Activated CD8-positive, alpha-beta memory T cell treated with anti-CD3 and anti-CD28 coated beads, Interleukin-2, amount 50 U/mL, for 48 hours (primary cell): ENCODE data around the gene ZNF652.

Source experiments
- DNase-seq: peaks from one replicate; pipeline ENCODE4 v3.0.0-alpha.2; 2020

The ZNF652 gene

DNA sequence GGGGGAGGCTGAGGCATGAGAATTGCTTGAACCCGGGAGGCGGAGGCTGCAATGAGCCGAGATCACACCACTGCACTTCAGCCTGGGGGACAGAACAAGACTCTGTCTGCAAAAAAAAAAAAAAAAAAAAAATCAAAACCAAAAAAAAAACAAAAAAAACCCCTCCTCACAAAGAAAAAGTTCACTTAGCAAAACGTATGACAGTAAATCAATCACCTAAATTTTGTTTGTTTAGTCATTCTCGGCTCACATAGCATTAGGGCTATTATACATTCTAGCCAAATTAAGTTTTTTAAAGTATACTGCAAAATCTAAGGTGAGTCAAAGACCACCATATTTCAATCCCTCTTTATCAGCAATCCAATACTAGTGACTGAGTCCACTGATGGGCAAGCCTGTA is 5.7 kb downstream of the ZNF652 start:
- DNase-seq, result no peak

DNA sequence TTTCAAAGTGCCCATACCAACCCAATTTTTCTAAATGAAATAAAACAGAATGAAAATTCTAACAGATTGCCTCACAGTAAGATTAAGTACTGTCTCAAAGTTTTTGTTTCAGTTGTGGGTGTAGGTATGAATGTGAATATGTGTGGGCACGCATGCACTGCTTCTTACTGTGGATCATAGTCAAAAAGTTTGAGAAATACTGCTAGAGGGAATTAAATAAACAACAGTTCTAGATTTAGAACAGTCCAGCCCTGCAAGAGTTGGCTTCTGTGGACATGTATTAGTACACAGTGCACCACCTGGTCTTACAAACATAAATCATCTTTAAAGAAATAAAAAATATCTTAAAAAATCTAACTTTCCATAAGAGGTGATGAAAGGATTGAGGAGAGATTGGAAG is 8.4 kb downstream of the ZNF652 start:
- DNase-seq, result no peak

DNA sequence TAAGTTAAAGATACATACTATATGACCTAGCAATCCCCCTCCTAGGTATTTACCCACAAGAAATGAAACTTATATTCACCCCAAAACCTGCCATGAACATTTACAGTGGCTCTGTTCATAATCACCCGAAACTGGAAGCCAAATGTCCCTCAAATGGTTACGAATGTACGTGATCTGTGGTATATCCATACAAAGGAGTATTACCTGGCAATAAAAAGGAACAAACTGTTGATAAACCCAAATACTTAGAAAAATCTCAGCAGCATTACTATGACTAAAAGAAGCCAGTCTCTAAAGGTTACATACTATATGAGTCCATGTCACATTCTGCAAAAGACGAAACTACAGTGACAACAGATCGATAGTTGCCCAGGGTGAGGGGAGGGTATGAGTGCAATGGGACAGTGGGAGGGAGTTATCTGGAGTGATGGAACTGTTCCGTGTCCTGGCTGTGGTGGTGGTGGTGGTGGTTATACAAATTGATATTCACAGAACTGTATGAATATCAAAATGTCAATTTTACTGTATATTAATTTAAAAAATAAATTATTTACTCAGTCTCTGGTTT is 9.4 kb downstream of the ZNF652 start:
- DNase-seq, result no peak

DNA sequence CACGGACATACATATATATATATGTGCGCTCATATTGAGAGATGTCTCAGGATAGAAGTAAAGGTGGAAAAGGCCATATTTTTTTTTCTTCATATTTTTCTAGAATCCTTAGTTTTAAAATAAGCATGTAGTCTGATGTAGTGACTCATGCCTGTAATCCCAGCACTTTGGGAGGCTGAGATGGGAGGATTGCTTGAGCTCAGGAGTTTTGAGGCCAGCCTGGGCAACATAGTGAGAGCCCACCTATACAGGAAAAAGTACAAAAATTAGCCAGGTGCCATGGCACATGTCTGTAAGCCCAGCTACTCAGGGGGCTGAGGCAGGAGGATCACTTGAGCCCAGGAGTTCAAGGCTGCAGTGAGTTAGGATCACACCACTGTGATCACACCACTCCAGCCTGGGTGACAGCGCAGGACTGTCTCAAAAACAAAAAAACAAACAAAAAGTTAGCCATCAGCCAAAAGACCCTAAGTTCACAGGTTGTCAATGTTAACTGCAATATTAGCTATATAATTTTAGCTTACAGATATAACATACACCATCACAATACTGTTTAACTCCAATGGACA is 10.4 kb downstream of the ZNF652 start:
- DNase-seq, result no peak

DNA sequence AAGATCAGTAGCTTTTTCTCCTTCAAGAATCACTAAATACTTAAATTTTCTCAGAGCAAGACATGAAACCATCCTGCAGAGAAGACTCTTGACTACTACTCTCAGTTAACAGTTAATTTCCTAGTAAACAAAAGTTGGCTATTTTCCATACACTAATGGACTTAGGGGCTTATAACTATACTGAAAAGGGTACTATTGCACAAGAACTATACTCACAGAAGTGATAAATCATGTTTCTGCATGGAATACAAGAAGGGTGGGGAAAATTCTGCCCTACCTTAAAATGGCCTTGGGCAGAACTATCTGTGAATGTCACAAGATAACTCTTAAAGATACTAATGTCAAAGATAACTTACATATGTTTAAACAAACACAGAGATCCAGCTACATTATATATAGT is 12.5 kb downstream of the ZNF652 start:
- no peak for DNase-seq

DNA sequence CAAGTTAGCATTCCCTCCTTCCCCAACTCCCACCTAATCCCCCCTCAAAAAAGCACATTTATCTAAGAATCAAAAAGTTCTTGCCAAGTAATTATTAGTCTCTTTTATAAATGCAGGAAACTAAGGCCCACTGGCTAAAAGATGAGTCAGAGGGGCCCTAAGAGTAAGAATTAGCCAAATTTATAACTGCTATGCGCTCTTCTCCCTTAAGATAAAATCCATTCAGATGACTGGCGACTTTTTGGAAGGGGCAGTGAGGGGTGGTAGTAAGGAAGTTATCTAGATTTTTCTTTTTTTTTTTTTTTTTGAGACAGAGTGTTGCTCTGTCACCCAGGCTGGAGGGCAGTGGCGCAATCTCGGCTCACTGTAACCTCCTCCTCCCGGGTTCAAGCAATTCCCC is 17.1 kb downstream of the ZNF652 start:
- no peak for DNase-seq

DNA sequence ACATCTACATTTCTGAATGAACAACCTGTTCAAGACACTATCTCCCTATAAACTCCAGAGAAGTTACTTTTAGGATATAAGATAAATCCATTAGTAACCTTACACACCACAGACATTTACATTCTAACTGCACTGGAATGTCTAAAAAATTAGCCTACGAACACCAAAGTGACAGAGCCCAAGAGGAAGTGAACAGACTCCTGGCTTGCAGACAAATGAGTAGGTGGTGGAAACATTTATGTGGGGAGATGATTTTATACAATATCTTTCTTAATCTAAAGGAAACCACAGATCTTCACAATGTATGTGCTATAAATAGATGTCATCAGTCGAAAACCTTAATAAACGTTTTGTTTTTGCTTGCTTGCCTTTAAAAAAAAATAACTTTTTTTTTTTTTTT is 18.8 kb downstream of the ZNF652 start:
- no peak for DNase-seq

DNA sequence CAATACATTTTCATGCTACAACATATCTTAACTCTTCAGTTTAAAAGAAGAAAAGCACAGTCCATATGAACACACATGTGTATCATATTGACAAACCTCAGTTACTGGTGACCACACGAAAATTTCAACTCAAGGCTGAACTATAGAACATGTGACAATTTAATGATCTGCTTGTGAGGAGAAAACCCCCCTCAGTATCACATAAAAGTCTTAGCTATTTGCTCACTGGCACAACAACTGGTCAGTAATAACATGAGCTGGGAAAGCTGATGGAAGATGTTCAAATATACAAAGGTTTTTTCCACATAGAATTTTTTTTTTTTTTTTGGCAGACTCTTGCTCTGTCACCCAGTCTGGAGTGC is 19.5 kb downstream of the ZNF652 start:
- DNase-seq, result no peak

DNA sequence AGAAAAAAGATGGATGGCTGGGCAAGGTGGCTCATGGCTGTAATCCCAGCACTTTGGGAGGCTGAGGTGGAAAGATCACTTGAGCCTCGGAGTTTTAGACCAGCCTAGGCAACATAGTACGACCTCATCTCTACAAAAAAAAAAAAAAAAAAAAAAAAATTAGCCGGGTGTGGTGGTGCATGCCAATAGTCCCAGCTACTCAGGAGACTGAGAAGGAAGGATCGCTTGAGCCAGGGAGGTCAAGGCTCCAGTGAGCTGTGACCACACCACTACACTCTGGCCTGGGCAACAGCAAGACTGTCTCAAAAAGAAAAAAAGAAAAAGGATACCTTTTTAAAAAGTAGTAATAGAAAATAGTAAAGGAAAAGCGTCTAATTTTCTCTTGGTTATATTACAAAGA is 20.7 kb downstream of the ZNF652 start:
- no peak for DNase-seq

DNA sequence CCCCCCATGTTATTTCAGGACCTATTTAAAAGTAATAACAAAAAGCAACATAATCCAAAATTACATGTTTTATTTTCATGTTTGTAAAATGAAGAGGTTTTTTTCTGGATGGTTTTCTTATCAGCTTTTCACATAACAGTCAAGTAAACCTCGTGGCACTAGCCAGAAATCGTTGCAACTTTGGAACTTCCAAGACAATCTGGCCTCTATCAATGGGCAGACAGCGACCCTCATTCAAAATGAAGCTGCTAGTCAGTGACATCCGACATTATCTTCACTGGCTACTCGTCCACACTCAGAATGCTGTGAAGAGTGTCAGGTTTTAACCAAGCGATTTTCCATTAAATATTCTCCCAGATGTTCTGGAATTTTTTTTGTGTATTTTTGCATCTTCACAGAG is 22.7 kb downstream of the ZNF652 start:
- DNase-seq, result no peak

DNA sequence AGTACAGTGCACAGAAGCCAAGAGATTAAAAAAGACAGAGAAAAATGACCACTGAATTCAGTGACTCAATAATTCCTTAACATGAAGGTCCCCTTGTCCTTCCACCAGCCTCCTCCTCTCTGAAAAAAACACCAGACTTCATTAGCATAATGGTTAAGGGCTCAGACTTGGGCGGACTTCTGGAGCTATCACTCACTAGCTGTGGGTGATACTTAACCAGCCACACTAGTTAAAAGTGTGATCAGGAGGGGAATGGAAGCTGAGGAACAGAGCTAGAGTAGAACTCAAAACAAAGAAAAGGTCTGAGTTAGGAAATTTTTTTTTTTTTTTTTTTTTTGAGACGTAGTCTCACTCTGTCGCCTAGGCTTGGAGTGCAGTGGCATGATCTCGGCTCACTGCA is 23.2 kb downstream of the ZNF652 start:
- no peak for DNase-seq

DNA sequence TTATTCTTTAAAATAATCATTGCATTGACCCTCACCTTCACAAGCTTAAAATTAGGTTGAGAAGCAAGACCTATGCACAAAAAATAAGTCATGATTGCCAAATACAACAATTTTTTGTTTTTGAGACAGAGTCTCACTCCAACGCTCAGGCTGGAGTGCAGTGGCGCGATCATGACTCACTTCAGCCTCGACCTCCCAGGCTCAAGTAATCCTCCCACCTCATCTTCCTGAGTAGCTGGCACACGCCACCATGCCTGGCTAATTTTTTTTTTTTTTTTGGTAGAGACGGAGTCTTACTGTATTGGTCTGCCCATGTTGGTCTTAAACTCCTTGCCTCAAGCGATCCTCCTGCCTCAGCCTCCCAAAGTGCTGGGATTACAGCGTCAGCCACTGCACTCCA is 24.2 kb downstream of the ZNF652 start:
- DNase-seq, result no peak

DNA sequence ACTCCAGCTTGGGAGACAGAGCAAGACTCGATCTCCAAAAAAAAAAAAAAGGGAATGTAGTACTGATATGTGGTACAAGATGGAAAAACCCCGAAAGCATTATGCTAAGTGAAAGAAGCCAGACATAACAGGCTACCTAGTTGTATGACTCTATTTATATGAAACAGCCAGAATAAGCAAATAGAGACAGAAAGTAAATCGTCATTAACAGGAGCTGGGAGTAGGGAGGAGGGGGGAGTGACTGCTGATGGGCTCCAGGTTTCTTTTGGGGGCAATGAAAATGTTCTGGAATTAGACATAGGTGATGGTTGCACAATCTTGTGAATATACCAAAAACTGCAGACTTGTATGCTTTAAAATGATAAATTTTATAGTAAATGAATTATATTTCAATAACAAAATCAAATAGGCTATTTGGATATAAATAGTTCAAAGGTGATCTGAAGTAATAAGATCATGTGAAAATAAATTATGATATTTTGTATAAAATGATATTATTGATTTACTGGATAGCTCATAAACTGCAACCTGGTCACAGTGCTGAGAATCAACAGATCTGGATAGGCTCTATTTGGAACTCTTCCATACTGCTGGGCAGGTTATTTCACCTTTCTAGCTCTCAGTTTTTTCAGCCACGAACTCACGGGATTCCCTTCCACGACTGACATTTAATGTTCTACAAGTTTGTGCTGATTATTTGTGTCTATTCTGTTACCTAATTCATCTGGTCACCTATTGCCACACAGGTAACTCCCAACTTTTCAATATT is 27.1 kb downstream of the ZNF652 start:
- DNase-seq, result no peak

DNA sequence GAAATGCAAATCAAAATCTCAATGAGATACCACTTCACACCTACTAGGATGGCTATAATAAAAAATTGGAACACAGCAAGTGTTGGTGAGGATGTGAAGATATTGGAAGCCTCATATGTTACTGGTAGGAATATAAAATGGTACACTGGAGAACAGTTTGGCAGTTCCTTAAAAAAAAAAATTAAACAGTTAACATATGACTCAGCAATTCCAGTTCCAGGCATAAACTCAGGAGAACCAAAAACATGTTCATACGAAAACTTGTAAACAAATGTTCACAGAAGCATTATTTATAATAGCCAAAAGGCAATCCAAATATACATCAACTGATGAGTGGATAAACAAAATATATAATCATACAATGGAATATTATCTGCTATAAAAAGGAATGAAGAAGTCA is 28.2 kb downstream of the ZNF652 start:
- no peak for DNase-seq

DNA sequence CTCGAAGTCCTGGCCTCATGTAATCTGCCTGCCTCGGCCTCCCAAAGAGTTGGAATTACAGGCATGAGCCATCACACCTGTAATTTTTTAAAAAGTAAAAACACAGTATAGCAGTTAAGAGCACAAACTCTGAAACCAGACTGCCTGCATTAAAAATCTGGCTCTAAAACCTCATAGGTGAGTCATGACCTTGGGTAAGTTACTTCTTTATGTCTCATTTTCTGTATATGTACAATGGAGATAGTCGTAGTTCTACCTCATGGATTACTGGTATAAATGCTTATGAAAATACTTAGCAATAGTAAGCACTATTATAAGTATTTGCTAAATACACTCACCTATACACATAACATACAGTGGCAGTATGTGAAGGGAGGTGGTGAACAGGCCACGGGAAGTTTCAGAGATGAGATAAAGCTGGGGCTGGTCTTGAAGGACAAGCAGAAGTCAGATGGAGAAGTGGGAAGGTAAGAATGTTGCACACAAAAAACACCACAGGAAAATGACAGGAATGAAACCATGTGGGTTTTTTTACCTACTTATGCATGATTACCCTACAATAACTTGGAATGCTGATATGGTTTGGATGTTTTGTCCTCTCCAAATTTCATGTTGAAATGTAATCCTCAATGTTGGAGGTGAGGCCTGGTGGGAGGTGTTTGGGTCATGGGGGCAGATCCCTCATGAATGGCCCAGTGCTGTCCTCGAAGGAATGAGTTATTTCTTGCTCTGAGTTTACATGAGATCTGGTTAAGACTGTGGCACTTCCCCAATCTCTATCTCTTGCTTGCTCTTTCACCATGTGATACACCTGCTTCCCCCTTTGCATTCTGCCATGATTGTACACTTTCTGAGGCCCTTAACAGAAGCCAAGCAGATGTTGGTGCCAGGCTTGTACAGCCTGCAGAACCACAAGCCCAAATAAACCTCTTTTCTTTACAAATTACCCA is 33.9 kb downstream of the ZNF652 start:
- no peak for DNase-seq

DNA sequence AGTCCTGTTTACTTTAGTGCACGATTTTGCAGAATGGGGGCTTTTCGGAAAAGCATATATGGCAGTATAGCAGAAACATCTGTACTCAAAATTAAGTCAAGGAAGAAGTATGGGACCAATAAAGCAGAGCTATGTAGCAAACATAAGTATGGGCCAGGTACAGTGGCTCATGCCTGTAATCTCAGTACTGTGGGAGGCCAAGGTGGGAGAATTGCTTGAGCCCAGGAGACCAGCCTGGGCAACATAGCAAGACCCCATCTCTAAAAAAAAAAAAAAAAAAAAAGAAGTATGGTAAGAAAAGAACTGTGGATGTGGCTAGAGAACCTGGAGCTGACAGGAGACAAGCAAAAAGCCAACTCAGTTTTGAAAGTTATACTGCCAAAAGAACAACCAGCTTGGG is 36.1 kb downstream of the ZNF652 start:
- DNase-seq, result no peak

DNA sequence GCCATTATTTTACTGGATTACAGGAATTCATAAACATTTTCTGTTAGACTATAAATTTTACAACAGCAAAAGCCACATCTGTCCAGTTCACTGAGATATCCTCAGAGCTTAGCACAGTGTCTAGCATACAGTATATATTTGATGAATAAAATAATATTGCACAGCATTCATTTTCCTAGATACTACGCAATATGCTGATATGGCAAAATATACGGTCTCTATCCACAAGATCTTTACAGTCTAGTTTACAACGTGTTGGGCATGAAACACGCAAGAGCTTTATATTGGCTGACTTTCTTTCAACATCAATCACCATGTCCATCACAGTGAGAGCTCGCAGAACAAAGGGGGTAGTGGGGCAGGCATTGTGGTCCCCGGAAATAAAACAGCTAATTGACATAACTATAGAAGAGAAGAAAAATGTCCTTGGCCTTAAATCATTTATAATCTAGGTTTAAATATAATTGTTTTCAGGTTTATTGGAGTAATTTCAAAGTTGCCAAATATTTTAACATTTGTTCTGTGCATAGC is 43.5 kb downstream of the ZNF652 start:
- no peak for DNase-seq

DNA sequence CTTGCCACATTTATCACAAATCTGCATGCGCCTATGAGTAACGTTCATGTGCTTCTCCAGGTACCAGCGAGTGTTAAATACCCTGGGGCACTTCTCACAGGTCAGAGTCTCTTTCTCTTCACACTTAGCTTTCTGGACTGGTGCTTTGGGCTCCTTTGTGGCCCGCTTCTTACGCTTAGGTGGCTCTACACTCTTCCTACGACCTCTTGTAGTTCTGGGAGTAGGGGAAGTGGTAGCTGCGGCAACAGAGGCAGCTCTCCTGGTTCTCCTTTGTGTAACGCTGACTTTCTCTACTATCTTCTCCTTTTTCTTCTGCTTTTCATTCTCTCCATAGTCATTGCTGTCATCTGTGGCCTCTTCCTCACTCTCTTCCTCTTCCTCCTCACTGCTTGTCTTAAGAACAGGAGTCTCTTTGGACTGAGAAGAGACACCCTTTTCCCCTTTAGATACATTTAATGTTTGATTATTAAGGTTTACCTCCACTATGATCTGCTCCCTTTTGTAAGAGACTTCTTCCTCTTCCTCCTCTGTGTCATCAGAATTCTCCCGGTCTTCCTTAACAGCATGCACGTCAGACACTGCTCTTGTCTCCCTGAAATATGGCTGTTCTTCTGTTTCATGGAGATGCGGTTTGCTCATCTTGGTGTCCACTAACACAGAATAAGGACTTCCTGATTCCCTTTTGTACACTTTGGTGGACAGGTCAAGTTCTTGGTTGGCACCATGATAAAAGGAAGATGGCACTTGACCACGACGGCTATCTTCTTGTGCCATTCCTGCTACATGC is 45.0 kb downstream of the ZNF652 start:
- DNase-seq, result no peak

DNA sequence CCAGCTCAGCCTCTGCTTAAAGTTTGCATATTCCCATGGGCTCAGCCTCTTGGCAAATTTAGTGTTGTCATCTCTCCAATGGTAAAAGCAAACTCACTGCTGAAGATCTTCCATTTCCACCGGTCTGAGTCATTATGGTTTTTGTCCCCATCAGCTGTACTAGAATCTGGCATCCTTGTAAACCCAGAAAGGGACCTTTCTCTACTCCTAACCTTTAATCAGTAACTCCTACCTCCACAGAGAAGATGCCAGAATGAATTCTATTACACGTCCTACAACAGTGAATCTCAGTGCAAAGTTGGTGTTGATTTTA is 45.8 kb downstream of the ZNF652 start:
- no peak for DNase-seq

DNA sequence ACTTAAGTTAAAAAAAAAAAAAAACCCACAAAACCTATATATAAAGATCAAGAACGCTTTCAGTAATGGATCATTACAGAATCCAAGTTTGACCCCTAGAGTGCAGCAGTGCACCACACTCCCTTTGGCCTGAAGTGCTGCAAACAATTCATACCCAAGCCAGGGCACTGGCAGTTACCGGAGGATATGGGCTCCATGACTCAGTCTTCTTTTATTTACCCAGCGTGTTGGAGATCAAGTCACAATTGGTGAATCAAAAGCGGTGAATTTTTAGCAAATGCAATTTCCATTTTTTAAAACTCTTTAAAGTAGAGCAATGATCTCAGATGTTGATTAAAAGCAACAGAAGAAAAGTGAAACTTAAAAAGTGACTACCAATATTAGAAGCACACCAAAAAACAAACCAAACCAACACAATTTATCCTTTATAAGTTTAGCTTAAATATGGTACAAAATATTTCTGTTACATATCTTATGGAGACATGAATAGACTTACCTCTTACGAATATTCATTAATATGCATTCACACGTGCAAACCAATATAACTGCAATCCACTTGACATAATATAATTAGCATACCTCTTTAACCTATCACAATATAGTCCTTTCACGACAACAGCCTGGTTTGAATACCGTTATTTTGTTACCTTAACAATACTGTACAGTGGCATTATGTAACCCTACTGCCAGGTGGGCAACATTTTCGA is 46.3 kb downstream of the ZNF652 start:
- peak; percentile 79 for DNase-seq

DNA sequence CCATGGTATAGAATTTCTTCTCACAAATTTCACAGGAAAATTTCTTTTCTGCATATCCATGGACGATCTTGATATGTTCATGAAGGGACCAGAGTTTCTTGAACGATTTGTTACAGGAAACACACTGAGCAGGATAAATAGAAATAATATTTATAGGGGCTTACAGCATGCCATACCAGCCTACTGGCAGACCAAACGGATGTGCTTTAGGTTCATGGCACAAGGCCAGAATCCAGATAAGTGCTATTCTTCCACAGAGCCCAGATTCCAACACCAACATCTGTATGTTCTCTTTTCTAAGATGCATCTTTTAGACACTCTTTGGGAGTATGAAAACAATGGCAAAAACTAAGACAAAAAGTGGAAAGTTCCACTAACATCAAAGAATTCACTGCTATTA is 49.3 kb downstream of the ZNF652 start:
- DNase-seq, result no peak

DNA sequence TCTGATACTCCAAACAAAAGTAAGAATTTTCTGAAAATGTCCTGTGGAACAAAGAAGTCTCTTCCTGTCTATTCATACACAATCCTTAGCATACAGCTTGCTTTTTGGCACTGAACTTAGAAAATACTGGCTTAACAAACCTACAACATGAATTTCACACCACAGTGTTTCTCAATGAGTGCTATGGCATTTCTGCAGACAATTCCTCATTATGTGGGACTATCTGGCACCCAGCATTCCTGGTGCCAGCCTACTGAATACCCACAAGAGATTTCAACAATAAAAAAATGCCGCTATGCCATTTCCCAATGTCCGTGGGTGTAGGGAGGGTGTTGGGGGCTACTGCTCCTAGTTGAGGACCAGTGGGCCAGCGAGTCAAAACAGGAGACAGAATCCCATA is 62.1 kb downstream of the ZNF652 start:
- no peak for DNase-seq
